NK-92 (cell line): Measurements from ENCODE around the gene C1QTNF12.

Experiments used
- DNase-seq: peaks from one replicate; lab custom pipeline; 2025; ENCODE audit not compliant: unreplicated experiment; lab: John Stamatoyannopoulos, UW

The C1QTNF12 gene

DNA sequence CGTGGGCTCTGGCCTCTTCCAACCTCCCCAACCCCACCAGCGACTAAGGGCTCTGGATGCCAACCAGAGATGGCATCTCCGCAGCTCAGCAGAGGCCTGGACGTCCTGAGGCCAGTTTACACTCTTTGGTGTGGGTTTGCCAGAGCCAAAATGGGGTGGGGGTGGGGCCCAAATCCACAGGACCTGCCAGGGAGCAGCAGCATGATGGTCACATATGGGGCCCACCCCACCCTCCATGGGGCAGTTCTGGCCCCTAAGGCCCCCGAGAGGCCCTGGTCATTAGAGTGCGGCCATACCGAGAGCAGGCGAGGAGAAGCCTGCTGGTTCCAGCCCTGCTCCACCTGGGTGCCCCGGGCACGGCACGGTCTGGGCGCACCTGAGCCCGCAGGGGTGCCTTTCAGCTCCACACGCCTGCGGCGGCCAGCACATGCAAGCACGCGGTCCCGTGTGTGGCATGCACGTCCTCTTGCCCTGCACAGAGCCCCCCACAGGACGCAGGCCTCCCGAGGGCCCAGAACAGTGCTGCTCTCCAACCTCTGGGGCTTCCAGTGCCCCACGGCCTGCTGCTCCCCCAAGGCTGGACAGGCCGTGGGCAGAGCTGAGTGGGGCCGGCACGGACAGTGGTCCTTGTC, 4.8 kb downstream of the C1QTNF12 start:
- no peak for DNase-seq

DNA sequence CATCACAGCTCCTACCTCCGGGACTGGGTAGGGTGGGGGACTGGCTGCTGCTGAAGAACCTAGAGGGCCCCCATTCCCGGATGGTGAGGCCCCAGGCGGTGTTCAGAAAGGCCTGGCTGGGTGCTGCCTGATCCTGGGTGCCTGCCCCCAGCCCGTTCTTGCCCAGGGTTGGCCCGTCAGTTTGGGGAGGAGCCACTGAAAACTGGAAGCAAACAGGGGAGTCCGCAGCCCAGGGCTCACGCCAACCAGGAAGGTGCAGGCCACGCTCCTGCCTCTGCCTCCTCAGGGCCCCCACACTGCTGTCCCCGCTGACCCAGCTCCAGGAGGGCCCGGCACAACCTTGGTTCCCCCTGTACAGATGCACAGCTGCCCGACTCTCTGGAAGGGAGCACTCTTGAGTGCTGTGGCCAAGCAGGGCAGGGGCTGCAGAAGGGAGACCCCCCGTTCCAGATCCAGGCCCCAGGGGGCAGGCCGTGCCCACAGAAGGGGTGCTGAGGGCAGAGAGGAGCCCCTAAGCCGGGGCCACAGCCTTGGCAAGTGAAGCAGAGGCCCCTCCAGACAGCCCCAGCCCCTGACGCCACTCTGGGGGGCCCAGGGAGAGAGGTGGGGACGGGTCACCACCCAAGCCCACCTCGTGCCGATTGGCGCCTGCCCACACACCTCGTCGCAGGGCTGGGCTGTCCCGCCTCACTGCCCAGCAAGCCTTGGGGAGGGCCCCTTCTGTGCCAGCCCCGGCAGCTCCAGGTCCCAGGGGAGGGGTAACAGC, 5.5 kb downstream of the C1QTNF12 start:
- DNase-seq: no peak

DNA sequence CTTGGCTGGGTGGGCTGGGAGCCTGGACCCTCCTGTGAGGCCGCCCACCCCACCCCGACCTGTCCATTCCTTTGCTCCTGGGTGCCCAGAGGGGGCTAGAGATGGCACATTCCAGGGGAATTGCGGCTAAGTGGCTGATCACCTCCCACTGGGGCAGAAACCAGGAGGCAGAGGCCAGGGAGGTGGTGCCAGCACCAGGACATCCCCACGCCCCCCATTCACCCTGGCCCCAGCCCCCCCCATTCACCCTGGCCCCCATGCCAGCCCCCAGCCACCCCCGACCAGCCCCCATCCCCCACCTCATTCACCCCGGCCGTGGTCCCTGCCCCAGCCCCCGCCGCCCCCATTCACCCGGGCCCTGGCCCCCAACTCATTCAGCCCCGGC, 6.2 kb downstream of the C1QTNF12 start:
- no peak for DNase-seq

DNA sequence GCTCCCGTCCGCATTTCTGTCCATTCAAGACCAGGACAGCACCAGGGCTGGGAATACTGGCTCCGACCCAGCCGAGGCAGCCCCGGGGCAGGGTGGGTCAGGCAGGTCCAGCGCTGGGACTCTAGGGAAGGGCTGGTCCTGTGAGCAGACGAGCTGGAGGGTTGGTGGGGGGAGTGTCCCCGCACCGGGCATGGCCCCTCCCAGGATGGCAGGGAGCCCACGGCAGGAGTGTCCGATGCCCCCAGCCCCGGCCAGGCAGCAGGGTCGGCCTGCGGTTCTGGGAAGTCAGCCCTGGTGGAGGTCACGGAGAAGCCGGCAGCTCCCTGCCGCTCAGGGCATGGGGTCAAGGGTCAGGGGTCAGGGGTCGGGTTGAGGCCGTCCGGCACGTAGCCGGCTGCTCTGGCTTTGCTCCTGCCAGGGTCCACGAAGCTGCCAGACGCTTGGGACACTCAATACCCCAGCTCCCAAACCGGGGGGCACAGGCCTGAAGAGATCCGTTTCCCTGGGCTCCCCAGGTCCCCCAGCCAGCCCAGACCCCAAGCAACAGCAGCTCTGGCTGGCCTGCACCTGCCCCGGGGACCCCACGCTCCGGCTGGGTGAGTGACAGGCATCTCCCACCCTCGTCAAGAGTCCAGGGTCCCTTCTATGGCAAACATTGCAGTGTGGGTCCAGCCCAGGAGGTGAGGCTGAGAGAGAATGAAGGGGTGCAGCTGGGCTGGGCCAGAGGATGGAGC, 6.7 kb downstream of the C1QTNF12 start:
- no peak for DNase-seq

DNA sequence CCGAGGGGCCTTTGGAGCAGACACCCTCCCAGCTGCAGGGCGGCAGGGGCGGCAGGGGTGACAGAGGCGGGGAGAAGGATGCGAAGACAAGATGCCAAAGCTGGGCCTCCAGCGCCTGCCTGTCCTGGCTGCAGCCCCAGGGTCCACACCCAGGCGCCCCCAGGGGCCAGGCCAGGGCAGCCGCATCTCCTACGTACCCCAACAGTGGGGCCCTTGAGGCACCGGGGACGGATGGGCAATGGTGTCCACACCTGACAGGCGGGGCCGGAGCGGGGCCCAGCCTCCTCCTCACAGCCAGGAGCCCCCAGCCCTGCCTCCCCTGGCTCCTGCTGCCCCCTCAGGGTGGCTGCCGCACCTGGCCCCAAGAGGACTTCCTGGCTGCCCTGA, 7.3 kb downstream of the C1QTNF12 start:
- DNase-seq: no peak

DNA sequence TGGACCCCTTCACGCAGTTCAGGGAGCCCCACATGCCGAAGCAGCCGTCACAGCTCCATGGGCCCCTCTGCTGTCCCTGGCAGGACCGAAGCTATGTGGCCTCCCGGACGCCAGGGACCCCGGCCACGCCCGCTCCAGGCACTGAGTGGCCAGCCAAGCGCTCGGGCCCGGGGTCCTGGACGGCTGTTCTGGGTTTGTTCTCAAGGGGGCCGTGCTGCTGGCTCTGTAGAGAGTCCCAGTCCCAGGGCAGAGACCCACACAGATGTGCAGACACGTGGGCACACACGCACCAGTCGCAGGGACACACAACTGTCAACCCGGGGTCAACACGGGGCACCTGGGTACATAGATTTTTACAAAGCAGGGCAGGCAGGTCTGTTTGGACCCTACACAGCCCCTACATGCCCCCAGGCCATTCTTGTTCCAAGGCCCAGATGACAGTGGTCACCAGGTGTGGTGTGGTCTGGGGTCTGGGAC, 7.8 kb downstream of the C1QTNF12 start:
- no peak for DNase-seq

DNA sequence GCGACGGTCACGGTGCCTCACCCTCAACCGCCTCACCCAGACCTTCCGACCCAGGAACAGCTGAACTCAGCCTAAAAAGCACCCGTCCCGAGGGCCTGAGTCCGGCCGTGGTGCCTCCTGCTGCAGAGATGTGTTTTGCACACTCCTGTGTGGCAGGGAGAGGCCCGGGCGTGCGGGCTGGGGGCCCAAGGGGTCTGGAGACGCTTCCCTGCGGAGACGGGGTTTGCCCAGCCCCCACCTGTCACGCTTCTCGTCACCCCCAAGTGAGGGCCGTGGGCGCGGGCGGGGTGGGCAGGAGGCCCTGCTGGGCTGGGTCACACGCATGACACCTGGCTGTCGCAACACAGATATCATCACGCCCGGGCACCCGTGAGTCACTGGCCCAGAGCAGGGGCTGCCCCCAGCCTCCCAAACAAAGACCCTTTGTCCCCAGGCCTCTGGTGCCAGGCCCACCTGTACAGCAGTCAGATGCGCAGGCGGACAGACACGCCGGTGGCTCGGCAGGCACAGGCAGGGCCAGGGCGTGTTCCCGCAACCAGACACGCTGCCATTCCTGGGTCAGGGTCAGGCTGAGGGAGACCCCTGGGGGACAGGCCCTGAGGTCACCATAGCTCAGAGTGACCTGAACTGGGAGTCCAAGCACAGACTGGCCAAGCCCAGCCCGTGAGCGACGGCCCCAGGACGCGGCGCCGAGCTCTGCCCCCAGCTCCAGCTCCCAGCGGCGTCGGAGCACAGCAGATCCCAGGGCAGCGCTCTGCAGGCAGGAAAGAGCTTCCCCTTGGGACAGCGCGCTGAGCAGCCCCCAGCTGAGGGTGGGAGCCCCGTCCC, 8.4 kb downstream of the C1QTNF12 start:
- DNase-seq: no peak

DNA sequence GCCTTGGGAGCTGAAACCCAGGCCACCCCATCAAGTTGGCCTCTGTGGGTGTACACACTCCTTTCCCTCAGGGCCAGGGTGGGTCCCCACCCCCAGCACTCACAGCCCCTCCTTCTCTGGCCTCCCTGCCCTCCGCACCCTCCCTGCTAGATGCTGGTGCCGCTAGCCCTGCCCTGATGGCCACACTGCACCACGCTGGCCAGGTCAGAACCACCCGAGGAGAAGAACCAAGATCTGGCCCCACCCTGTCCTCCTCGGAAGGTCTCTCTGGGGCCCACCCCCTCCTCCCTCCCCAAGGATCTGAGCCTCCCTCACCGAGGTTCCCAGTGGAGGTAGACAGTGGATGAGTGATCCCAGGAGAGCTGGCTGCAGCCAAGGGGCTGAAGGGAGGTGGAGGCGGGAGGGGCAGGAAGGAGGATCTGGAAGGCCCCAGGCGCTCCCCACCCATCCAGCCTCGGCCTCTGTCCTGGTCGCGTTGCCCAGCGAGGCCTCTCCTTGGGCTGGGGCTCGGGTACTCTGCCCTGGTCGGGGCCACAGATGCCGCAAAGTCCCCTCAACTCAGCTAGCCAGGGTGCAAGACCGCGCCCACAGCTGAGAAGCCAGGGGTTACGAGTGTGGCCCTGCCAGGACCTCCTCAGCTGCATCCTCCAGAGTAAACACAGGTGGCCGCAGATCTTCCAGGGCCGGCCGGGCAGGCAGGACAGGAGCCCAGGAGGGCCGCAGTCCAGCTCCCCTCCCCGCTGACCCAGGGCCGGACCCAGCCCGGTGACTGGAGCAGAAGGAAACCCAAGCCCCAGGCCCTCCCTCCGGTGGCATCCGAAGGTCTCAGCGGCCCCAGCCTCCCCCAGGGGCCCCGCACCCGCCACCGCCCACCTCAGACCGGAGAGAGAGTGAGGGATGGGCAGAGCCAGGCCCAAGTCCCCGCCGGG, 9.3 kb downstream of the C1QTNF12 start:
- DNase-seq: no peak

DNA sequence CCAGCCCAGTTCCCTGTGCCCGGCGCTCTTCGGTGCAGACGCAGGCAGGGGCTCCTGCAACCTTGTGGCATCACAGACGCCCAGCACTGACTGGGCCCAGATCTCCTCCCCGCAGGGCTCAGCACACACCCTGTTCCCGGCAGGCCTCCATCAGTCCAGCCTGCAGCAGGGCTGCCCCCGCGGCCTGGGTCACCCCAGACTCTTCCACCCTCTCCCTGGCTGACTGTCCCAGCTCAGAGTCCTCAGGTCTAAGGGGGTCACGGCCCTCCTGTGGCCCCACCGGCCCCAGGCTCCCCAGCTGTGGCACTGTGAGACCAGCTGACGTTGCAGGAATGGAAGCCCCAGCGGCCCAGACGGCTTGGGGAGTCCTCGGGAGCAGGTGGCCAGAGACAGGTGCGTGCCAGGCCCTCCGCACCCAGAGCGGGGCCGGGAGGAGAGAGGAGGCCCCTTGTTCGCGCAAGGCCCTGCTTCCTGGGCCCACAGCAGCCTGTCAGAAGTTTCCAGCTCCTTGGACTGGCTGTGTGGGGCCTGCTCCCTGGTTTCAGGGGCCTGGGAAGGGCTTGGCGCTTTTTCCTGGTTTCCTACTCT, 10.3 kb downstream of the C1QTNF12 start:
- DNase-seq: no peak

DNA sequence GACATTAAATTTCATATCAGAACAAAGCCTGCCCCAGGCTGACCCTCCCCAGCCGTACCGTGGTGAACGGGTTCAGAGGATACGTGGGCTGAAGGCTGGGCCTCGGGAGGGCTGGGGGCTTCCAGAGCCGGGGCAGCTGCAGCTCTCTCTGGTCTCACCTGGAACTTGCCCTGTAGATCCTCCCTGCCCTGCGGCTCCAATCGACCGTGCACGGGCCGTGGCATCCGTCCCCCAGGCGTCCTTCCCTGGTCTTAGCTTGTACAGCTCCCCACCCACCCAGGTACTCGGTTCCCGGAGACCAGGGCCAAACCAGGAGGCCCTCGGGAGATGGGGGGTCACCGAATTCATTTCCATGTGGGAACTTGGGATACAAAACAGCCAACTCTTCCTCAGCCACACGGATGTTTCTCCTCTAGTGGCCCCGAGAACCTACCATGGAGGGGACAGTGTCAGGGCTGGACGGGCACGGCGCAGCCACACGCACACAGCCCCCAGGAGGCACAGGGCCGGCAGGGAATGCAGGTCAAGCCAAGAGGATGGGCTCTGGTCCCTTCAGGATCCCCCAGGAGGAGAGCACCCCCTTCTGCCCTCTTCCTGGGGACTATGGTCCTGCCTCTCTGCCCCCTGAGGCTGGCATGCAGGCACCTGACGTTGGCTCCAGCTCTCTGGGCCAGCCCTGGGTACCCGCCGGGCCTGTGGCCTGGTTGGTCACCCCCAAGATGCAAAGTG, 11.3 kb downstream of the C1QTNF12 start:
- DNase-seq: no peak

DNA sequence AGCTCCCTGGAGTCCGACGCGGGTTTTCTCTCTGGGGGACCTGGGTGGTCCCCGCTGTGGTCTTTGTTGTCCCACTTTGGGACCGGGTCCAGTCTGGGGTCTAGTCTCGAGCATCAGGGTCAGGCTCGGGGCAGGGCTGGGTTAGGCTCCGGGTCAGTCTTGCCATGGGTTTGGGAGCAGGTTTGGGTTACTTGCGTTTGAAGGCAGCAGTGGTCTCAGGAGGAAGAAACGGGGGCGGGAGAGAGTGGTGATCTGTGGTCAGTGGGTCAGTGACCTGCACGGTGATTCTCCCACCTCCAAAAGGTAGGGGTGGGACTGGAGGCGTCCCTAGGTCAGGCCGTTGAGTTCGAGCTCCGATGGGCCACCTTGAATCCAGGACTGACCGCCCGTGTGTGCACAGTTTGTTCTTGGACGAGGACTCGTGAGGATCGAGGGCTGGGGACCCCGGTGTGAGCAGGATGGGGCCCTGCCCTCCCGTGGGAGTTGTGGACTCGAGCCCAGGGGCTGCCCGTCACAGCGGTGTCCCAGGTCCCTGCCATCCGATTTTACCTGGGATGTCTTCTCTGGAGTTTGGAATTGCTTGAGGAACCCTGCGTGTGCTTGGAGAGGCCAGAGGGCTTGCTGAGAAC, 12.2 kb downstream of the C1QTNF12 start:
- DNase-seq: no peak

DNA sequence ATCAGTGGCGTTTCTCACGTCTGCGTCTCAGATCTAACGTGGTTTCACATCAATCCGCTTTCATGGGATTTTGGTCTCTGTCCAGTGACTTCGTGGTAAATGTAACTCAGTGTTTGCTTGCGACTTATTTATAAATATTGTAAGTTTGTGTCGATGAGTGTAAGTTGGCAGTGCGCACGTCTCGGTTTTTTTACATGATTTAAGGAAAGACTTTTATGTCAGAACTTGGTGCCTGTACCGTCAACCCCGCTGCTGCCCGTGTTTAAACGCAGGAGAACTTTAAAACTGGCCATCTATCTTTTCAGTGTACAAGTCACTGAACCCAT, 13.0 kb downstream of the C1QTNF12 start:
- no peak for DNase-seq

DNA sequence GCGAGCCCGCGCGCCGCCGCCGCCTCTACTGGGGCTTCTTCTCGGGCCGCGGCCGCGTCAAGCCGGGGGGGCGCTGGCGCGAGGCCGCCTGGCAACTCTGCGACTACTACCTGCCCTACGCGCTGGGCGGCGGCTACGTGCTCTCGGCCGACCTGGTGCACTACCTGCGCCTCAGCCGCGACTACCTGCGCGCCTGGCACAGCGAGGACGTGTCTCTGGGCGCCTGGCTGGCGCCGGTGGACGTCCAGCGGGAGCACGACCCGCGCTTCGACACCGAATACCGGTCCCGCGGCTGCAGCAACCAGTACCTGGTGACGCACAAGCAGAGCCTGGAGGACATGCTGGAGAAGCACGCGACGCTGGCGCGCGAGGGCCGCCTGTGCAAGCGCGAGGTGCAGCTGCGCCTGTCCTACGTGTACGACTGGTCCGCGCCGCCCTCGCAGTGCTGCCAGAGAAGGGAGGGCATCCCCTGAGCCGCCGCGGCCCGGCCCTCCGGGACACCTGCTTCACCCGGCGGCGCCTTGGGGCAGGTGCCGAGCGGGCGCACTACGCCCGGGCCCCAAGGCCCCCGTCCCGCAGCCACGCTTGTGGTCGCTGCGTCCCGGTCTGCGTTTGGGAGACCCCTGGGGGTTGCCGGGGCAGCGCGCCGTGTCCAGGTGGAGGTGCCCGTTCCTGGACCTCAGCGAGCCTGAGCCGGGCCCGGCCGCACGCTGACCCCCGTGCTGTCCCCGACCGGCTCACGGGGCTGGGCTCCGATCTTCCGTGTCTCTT, 13.5 kb downstream of the C1QTNF12 start:
- no peak for DNase-seq

DNA sequence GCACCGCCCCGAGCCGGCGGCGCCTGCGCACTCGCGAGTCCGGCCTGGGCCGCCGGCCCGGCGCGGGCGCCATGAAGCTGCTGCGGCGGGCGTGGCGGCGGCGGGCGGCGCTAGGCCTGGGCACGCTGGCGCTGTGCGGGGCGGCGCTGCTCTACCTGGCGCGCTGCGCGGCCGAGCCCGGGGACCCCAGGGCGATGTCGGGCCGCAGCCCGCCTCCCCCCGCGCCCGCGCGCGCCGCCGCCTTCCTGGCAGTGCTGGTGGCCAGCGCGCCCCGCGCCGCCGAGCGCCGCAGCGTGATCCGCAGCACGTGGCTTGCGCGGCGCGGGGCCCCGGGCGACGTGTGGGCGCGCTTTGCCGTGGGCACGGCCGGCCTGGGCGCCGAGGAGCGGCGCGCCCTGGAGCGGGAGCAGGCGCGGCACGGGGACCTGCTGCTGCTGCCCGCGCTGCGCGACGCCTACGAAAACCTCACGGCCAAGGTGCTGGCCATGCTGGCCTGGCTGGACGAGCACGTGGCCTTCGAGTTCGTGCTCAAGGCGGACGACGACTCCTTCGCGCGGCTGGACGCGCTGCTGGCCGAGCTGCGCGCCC, 14.2 kb downstream of the C1QTNF12 start, which contains the start of gene B3GALT6:
Gene B3GALT6 (plus strand): TSS at position 30 of the 588 bp plus-strand sequence. CDS start 42 bp downstream, at position 72.
- no peak for DNase-seq

DNA sequence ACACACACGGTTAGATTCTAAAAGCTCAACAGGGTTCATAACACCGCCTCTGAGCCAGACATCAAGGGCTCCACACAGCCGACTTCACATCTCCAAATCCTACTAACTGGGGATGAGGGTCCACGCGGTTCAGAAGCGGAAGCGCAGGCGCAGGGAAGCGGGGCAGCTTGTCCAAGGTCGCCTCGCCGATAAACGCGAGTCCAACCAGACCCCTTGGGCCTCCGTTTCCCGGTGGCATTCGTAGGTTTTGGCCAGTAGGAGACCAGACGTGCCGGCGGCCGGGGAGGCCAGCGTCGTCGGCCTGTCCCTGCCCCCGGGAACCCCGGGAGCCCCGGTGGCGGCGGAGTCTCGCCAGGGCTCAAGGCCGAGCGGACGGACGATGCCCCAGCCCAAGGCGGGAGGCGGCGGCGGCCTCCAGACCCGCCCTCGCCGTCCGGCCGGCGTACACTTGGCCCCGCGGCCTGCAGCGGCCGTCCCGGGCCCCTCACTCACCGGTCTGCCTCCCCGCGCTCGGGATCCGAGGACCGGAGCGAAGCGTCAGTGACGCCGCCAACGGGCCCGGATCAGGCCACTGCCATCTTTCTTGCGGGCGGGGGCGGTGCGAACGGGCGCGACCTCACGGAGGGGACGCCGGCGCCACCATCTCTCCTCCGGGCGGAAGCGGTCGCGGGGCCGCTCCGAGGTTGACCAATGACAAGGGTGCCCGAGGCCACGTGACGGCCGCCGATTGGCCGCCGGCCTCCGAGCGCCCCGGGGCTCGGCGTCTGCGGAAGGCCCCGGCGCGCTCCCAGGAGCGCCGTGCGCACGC, 14.9 kb downstream of the C1QTNF12 start, which contains the start of gene SDF4:
Gene SDF4 (minus strand): TSS at position 602 of the 808 bp plus-strand sequence. CDS start 3,229 bp downstream, outside the sequence.
- DNase-seq: peak; percentile 76

DNA sequence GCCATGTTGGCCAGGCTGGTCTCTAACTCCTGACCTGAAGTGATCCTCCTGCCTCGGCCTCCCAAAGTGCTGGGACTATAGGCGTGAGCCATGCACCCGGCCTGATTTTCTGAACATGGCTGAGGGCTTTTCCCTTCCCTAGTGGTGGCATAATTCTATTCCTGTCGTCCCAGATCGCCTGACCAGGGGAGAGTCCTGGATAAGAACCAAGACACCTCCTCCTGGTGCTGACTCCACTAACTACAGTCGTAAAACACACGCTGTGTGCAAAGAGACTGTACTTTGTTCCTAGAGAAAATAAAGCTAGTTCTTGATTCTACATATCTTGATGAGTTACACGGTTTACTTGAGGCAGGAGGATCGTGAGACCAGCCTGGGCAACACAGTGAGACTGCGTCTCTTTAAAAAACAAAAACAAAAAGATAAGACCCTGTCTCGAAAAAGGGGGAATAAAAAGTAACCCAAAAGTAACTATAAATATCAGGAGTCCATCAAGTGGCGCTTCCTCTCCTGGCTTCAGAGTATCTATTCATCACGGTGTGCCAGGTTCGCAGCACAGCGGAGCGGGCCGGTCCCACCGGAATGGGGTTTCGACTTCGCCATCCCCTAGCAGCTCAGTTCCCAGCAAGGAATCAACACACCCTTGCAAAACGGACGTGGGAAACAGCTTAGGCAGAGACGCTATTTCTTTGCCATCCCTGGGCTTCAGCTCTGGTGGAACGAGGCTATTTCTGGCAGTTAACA, 15.7 kb downstream of the C1QTNF12 start:
- no peak for DNase-seq
